Thoracic aorta (tissue), 2 donors: ENCODE results near the gene RAP1B. TPM values are rescaled to one million over a fixed set of nuclear protein-coding genes. Genes with fewer than 3 reads are reported as not detected.
"Not testable (repeated sequence)": the region's sequence is repeated elsewhere in the genome, so short reads cannot be mapped to it uniquely, and the experiment has no call there.

ENCODE experiments used
- ATAC-seq: fragments of 150-250 bp; one replicate; pipeline ENCODE4 v1.8.0; 2017; ENCODE audit warnings: low read depth; ENCODE audit not compliant: insufficient number of reproducible peaks, low FRiP score
- DNase-seq: peaks from one replicate; pipeline ENCODE4 v3.0.0-alpha.2; 2020; ENCODE audit warnings: low spot score
- H3K27ac ChIP-seq, 2 donors: fragments of 200-600 bp; sonication (generic); 1 replicate in 1 of 2; 2 replicates in 1 of 2; pipeline ENCODE4 v1.5.1; 2016; ENCODE audit warnings: mild to moderate bottlenecking in 2 of 2, moderate library complexity in 2 of 2
- H3K27me3 ChIP-seq: fragments of 200-600 bp; sonication (generic); replicated peaks from 2 replicates; pipeline ENCODE4 v1.6.0; 2016; ENCODE audit warnings: mild to moderate bottlenecking; ENCODE audit not compliant: insufficient read depth
- H3K36me3 ChIP-seq: fragments of 200-600 bp; sonication (generic); one replicate; pipeline ENCODE4 v1.5.1; 2016
- H3K4me1 ChIP-seq, 2 donors: fragments of 200-600 bp; sonication (generic); 1 replicate in 1 of 2; 2 replicates in 1 of 2; pipeline versions ENCODE4 v1.5.1 to v1.6.0; 2016; ENCODE audit warnings: low read depth in 2 of 2, mild to moderate bottlenecking in 1 of 2; ENCODE audit not compliant: control insufficient read depth in 1 of 2
- H3K4me3 ChIP-seq: fragments of 200-600 bp; sonication (generic); 2 replicates; pipeline ENCODE4 v1.5.1; 2016; ENCODE audit warnings: mild to moderate bottlenecking
- H3K9me3 ChIP-seq: fragments of 200-600 bp; sonication (generic); 2 replicates; pipeline ENCODE4 v1.5.1; 2016
- total RNA-seq, 2 donors: library from RNA; depleted of rRNA; stranded (reverse); fragments of >200 nt; gene quantifications; one replicate each; pipeline versions ENCODE4 v1.1.0 to v1.2.3, GENCODE V29; 2016
- TF ChIP-seq, protein P1 (sequence below): fragments of 200-600 bp; sonication (generic); IDR thresholded peaks from one replicate; pipeline ENCODE4 v1.5.1; 2019; ENCODE audit warnings: antibody characterized with exemption

RAP1B gene
- total RNA-seq, 2 donors from 2014 or later, result 120 to 245 TPM

DNA sequence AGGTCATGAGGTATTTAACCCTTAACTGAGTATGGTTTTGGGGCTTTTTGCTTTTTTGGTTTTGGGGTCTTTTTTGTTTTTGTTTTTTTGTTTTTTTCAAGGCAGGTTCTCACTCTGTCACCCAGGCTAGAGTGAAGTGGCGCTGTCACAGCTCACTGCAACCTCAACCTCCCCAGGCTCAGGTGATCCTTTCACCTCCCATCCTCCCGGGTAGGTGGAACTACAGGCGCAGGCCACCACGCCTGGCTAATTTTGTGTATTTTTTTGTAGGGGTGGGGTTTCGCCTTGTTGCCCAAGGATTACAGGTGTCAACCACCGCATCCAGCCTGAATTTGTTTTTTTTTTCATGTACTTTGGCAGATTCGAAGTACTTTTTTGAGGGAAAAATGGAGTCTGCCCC lies 19.9 kb downstream of the RAP1B start:
- H3K4me1 ChIP-seq, result peaks cover 33 to 38% of the 10 kb centered on the region in 2 donors
- no peaks in the 10 kb centered on the region for H3K27me3 ChIP-seq
- ATAC-seq (no peak), DNase-seq (no peak)
- H3K4me3 ChIP-seq, result no peak overlapping the region
- no peaks in the 10 kb centered on the region for H3K36me3 ChIP-seq
- TF ChIP-seq, protein P1, sequence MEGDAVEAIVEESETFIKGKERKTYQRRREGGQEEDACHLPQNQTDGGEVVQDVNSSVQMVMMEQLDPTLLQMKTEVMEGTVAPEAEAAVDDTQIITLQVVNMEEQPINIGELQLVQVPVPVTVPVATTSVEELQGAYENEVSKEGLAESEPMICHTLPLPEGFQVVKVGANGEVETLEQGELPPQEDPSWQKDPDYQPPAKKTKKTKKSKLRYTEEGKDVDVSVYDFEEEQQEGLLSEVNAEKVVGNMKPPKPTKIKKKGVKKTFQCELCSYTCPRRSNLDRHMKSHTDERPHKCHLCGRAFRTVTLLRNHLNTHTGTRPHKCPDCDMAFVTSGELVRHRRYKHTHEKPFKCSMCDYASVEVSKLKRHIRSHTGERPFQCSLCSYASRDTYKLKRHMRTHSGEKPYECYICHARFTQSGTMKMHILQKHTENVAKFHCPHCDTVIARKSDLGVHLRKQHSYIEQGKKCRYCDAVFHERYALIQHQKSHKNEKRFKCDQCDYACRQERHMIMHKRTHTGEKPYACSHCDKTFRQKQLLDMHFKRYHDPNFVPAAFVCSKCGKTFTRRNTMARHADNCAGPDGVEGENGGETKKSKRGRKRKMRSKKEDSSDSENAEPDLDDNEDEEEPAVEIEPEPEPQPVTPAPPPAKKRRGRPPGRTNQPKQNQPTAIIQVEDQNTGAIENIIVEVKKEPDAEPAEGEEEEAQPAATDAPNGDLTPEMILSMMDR, result no peak
- peaks cover 5% of the 10 kb centered on the region for H3K9me3 ChIP-seq
- H3K27ac ChIP-seq, result no peak overlapping the region

DNA sequence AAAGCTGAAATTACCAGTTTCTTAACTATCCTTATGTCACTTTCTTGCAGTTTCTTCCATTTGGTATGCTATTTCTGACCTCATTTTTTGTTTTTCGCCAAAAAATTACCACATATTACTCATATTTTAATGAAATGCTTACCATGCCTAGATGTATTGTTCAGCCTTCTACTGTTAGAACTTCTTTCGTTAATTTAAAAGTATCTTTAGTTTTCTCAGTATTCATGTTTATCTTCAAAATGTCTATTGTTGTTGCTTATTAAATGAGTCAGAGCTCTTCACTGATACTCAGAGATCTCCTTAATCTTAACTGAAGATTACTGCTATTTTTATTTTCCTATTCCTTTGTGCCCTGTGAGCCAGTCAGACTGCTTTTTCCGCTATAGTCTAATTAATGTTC lies 20.5 kb downstream of the RAP1B start:
- Histone ChIP-seq H3K27ac (no peak overlapping the region), H3K9me3 (peaks cover 5% of the 10 kb centered on the region), H3K36me3 (no peaks in the 10 kb centered on the region), H3K4me3 (no peak overlapping the region), H3K27me3 (no peaks in the 10 kb centered on the region), H3K4me1 (peaks cover 33 to 44% of the 10 kb centered on the region in 2 donors)
- DNase-seq (no peak), ATAC-seq (no peak)
- TF ChIP-seq, protein P1, result no peak

DNA sequence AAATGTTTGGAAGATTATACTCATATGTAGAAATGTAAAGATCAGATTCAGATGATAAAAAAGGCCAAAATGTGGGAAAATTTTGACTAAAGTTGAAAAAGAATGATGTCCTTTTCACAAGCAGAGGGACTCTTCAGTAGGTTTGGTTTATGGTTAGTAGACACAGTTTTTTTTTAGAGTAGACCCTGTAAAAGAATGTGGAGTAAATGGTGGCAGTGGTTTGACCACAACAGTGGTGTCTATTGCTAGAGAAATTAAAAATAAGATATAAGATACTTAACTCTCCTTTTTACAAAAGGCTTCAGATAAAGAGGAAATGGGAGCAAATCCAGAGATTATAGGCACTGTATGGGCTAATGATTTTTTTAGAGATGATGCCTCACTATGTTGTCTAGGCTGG lies 21.8 kb downstream of the RAP1B start:
- TF ChIP-seq, protein P1, result no peak
- peak overlapping the region in 1 of 2 donors; percentile 23 for H3K27ac ChIP-seq
- H3K36me3 ChIP-seq, result no peaks in the 10 kb centered on the region
- DNase-seq (no peak), ATAC-seq (no peak)
- no peaks in the 10 kb centered on the region for H3K27me3 ChIP-seq
- no peak overlapping the region for H3K4me3 ChIP-seq
- H3K9me3 ChIP-seq, result peaks cover 5% of the 10 kb centered on the region
- peaks cover 38 to 56% of the 10 kb centered on the region in 2 donors for H3K4me1 ChIP-seq

DNA sequence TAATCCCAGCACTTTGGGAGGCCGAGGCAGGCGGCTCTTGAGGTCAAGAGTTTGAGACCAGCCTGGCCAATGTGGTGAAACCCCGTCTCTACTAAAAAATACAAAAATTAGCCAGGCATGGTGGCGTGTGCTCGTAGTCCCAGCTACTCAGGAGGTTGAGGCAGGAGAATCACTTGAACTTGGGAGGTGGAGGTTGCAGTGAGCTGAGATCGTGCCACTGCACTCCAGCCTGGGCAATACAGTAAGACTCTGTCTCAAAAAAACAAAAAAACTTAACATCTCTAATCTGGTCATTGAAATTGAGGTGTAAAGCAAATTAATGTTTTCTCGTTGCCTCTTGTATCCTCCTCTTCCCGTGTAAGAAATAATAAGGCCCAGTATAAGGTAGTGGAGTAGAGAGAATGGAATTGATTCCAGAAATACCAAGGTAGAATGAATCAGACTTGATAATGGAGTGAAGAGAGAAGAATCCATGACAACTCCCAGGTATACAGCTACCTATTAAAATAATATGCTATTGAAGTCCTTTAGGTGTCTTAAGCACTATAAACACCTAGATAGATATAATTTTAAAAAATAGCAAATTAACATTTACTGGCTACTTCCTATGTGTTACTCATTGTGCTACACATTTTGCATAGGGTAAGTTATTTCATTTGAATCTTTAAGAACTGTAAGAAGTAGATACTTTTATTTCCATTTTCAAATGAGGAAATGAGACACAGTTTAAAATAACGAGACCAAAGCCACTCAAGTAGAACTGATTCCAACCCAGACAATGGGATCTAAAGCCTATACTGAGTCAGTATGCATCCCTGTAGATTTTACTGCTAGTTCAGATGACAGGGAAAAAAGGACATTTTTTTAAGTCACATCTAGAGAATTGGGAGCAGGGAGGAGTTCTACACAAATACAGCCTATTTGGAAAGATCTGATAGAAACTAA lies 23.2 kb downstream of the RAP1B start:
- no peaks in the 10 kb centered on the region for H3K9me3 ChIP-seq
- H3K36me3 ChIP-seq, result no peaks in the 10 kb centered on the region
- no peak overlapping the region for H3K27ac ChIP-seq
- no peak overlapping the region for H3K4me3 ChIP-seq
- ATAC-seq (no peak), DNase-seq (no peak)
- TF ChIP-seq, protein P1, result no peak
- no peaks in the 10 kb centered on the region for H3K27me3 ChIP-seq
- H3K4me1 ChIP-seq, result peaks cover 47 to 67% of the 10 kb centered on the region in 2 donors

DNA sequence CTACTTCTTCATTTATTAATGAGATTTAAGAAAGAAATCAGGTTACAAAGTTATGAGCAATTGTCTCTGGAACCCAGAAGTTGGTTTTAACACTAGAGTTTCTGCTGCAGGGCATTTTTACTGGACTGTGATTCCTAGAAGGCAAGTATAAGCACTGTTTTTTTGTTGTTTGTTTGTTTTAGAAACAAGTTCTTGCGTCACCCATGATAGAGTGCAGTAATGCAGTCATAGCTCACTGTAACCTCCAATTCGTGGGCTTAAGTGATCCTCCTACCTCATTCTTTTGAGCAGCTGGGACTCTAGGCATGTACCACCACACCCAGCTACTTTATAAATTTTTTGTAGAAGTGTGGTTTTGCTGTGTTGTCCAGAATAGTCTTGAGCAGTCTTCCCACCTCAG lies 25.6 kb downstream of the RAP1B start:
- Histone ChIP-seq H3K27ac (no peak overlapping the region), H3K4me1 (peaks cover 49 to 77% of the 10 kb centered on the region in 2 donors), H3K9me3 (no peaks in the 10 kb centered on the region), H3K27me3 (no peaks in the 10 kb centered on the region), H3K4me3 (no peak overlapping the region), H3K36me3 (no peaks in the 10 kb centered on the region)
- ATAC-seq, result no peak
- TF ChIP-seq, protein P1, result no peak
- DNase-seq, result no peak

DNA sequence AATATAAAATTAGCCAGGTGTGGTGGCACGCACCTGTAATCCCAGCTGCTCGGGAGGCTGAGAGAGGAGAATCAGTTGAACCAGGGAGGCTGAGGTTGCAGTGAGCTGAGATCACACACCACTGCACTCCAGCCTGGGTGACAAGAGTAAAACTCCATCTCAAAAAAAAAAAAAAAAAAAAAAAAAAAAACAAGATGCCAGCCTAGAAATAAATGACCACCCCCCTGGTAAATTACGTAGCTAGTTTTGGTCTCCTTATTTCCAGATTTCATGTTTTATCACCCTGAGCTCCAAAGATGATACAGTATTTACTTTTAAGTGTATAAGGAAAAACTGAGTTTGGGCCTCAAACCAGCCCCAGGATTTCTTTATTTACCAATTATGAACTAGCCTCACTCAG lies 26.7 kb downstream of the RAP1B start:
- not testable (repeated sequence) for H3K27me3 ChIP-seq, DNase-seq
- H3K4me1 ChIP-seq, result peaks cover 38 to 75% of the 10 kb centered on the region in 2 donors

More for the DNA sequence above, 26.7 kb downstream of the RAP1B start:
- not testable (repeated sequence) for H3K9me3 ChIP-seq, H3K36me3 ChIP-seq, H3K4me3 ChIP-seq, H3K27ac ChIP-seq, ATAC-seq
